HG03565 (cell line): ENCODE results near the gene GSTM4.
A peak's percentile ranks its signal among the peaks of the same experiment; 100 is the strongest.

ENCODE experiments used
- ATAC-seq: cut with Tn5 transposase; IDR thresholded peaks from one replicate; pipeline ENCODE4 v1.9.1; 2021; ENCODE audit warnings: mild to moderate bottlenecking, moderate library complexity; ENCODE audit not compliant: unreplicated experiment

The GSTM4 gene

GRCh38 chr1:109636201-109636952, 19.5 kb upstream of the GSTM4 start:
- no peak for ATAC-seq

GRCh38 chr1:109637446-109637845, 18.5 kb upstream of the GSTM4 start:
- ATAC-seq: no peak

- no peak for ATAC-seq
These were observed 16.6 kb upstream of the GSTM4 start for GRCh38 chr1:109639063-109639840.

GRCh38 chr1:109639841-109640184, 16.1 kb upstream of the GSTM4 start:
- ATAC-seq: no peak

- ATAC-seq: no peak
These were observed 15.5 kb upstream of the GSTM4 start for GRCh38 chr1:109640285-109640865.

- ATAC-seq: no peak
These were observed 14.7 kb upstream of the GSTM4 start for GRCh38 chr1:109641078-109641740.

GRCh38 chr1:109641861-109642260, 14.0 kb upstream of the GSTM4 start:
- ATAC-seq: no peak

GRCh38 chr1:109642626-109643025, 13.3 kb upstream of the GSTM4 start:
- no peak for ATAC-seq

GRCh38 chr1:109643385-109644230, 12.3 kb upstream of the GSTM4 start:
- ATAC-seq: peak; percentile 52

- ATAC-seq: no peak
These were observed 11.2 kb upstream of the GSTM4 start for GRCh38 chr1:109644670-109645069.

GRCh38 chr1:109649491-109649914, 6.4 kb upstream of the GSTM4 start:
- no peak for ATAC-seq

GRCh38 chr1:109650609-109651008, 5.3 kb upstream of the GSTM4 start:
- ATAC-seq: no peak

GRCh38 chr1:109652402-109652801, 3.5 kb upstream of the GSTM4 start:
- ATAC-seq: no peak

GRCh38 chr1:109653306-109653705, 2.6 kb upstream of the GSTM4 start:
- ATAC-seq: no peak

GRCh38 chr1:109654519-109654918, 1.4 kb upstream of the GSTM4 start:
- ATAC-seq: no peak

GRCh38 chr1:109657395-109657794, 1.5 kb downstream of the GSTM4 start:
- ATAC-seq: no peak

GRCh38 chr1:109657970-109658369, 2.1 kb downstream of the GSTM4 start:
- no peak for ATAC-seq

- ATAC-seq: no peak
These were observed 2.7 kb downstream of the GSTM4 start for GRCh38 chr1:109658533-109659042.

GRCh38 chr1:109659145-109659544, 3.2 kb downstream of the GSTM4 start:
- ATAC-seq: no peak

- ATAC-seq: no peak
These were observed 4.2 kb downstream of the GSTM4 start for GRCh38 chr1:109659997-109660690.
